Transverse colon (tissue), 4 donors: Measurements from ENCODE around the gene ZMAT5. TPM values are rescaled to one million over a fixed set of nuclear protein-coding genes. Genes with fewer than 3 reads are reported as not detected.

Experiments
- DNase-seq: peaks from one replicate; pipeline ENCODE4 v3.0.0-alpha.2; 2019
- H3K27ac ChIP-seq, 4 donors: fragments of 200-600 bp; sonication (generic); 2 replicates each; pipeline ENCODE4 v1.5.1; 2016 to 2018; ENCODE audit warnings: inconsistent platforms in 4 of 4
- H3K27me3 ChIP-seq: fragments of 200-600 bp; sonication (generic); 2 replicates; pipeline ENCODE4 v1.5.1; 2017; ENCODE audit warnings: inconsistent platforms
- H3K36me3 ChIP-seq, 4 donors: fragments of 200-600 bp; sonication (generic); 2 replicates each; pipeline ENCODE4 v1.5.1; 2017 to 2019; ENCODE audit warnings: inconsistent platforms in 4 of 4
- H3K4me1 ChIP-seq, 4 donors: fragments of 200-600 bp; sonication (generic); 2 replicates each; pipeline ENCODE4 v1.5.1; 2017 to 2020; ENCODE audit warnings: inconsistent platforms in 4 of 4
- H3K4me3 ChIP-seq, 4 donors: fragments of 200-600 bp; sonication (generic); 1 replicate in 1 of 4; 2 replicates in 3 of 4; pipeline versions ENCODE4 v1.5.1 to v1.6.1; 2017 to 2019; ENCODE audit warnings: inconsistent platforms in 4 of 4
- H3K9me3 ChIP-seq, 2 donors: fragments of 200-600 bp; sonication (generic); 2 replicates each; pipeline ENCODE4 v1.5.1; 2017 to 2019; ENCODE audit warnings: inconsistent platforms in 2 of 2
- CTCF ChIP-seq, 5 experiments: fragments of 200-600 bp in 3 of 5; fragments of 450-650 bp in 2 of 5; sonication (generic) in 3 of 5; IDR thresholded peaks; 1 replicate in 2 of 5; 2 replicates in 3 of 5; pipeline ENCODE4 v1.5.1; 2016 to 2017; ENCODE audit warnings: antibody characterized with exemption in 5 of 5, inconsistent platforms in 3 of 5, mild to moderate bottlenecking in 2 of 5, moderate library complexity in 1 of 5
- EP300 ChIP-seq: sonication (generic); formaldehyde crosslinking; IDR thresholded peaks from one replicate; pipeline ENCODE4 v1.6.1; 2017; ENCODE audit warnings: antibody characterized with exemption, low read depth
- POLR2A ChIP-seq: fragments of 450-650 bp; IDR thresholded peaks from one replicate; pipeline ENCODE4 v1.6.1; 2016; ENCODE audit warnings: antibody characterized with exemption, mild to moderate bottlenecking, moderate library complexity
- POLR2AphosphoS5 ChIP-seq, 3 donors: sonication (generic); formaldehyde crosslinking; IDR thresholded peaks; one replicate each; pipeline ENCODE4 v1.6.1; 2016; ENCODE audit warnings: antibody characterized with exemption in 3 of 3
- WGBS, 2 donors: methylation state at CpG; one replicate each; pipeline ENCODE4 v1.1.5; 2018; ENCODE audit warnings: low coverage in 1 of 2; 5-methylcytosine and 5-hydroxymethylcytosine counted together
- in situ Hi-C, 4 donors: fragments of 200-750 bp; cut with MboI; loops; one replicate each; pipeline versions ENCODE4 v1.15.0 to v1.15.1; 2017; ENCODE audit warnings: low sequenced_read_pairs in 3 of 4, low pct_ligation_motif_present in 1 of 4, low pct_unique_long_range_greater_than_20kb in 1 of 4
- intact Hi-C: fragments of 100-400 bp; cut with DNase I; formaldehyde crosslinking; loops from one replicate; pipeline ENCODE4 v1.15.1; 2023; ENCODE audit warnings: low total_unique reads
- total RNA-seq, 4 donors: library from RNA; depleted of rRNA; stranded (reverse); fragments of >200 nt; gene quantifications; one replicate each; pipeline ENCODE4 v1.1.0, GENCODE V29; 2016

The ZMAT5 gene
- total RNA-seq, 4 donors from 2014 or later: 13.8 to 20.2 (median 19.1) TPM; not detected in 1

GRCh38 chr22:29765905-29766631 lies 739 bp downstream of the ZMAT5 start:
- H3K4me3 ChIP-seq: peak overlapping the region; percentile 69 to 78 (median 76)
- in situ Hi-C loops (no loop called here), intact Hi-C loops (no loop called here)
- peak; percentile 44 for DNase-seq
- 48 to 54% methylated on average over 2 to 15 of the region's 15 CpGs for WGBS, 2 donors
- H3K9me3 ChIP-seq: no peaks in the 10 kb centered on the region
- no peaks in the 10 kb centered on the region for H3K27me3 ChIP-seq
- TF ChIP-seq CTCF (IDR thresholded peaks at IDR 0.05) (peak in 1 of 5 experiments; percentile 22), POLR2AphosphoS5 (IDR thresholded peaks at IDR 0.05) (no peak)
- H3K36me3 ChIP-seq: peaks cover 0 to 11% (median 6%) of the 10 kb centered on the region in 4 donors
- H3K27ac ChIP-seq: peak overlapping the region; percentile 86 to 90 (median 88)
- H3K4me1 ChIP-seq: peaks cover 16 to 25% (median 20%) of the 10 kb centered on the region in 4 donors

- Histone ChIP-seq H3K9me3 (no peaks in the 10 kb centered on the region), H3K4me3 (no peak overlapping the region), H3K4me1 (peaks cover 8 to 11% (median 9%) of the 10 kb centered on the region in 4 donors), H3K27me3 (no peaks in the 10 kb centered on the region), H3K27ac (no peak overlapping the region), H3K36me3 (no peaks in the 10 kb centered on the region)
- no peak for DNase-seq
- 79 to 91% methylated on average over 15 of the region's 15 CpGs for WGBS, 2 donors
- in situ Hi-C loops: no loop called here
- TF ChIP-seq POLR2AphosphoS5 (IDR thresholded peaks at IDR 0.05) (no peak), POLR2A (no peak), EP300 (no peak), CTCF (IDR thresholded peaks at IDR 0.05) (no peak)
- intact Hi-C loops: no loop called here
Observed at GRCh38 chr22:29762263-29762662, 4.5 kb downstream of the ZMAT5 start.

GRCh38 chr22:29758959-29759358 lies 7.8 kb downstream of the ZMAT5 start:
- 86% methylated on average over 5 of the region's 5 CpGs; no CpG with 5 or more reads in 1 of the 2 donors for WGBS, 2 donors

More at GRCh38 chr22:29758959-29759358, 7.8 kb downstream of the ZMAT5 start:
- no peak for DNase-seq
- Histone ChIP-seq H3K4me3 (no peak overlapping the region), H3K27me3 (no peaks in the 10 kb centered on the region), H3K9me3 (no peaks in the 10 kb centered on the region), H3K36me3 (no peaks in the 10 kb centered on the region), H3K27ac (no peak overlapping the region), H3K4me1 (no peaks in the 10 kb centered on the region)
- intact Hi-C loops (no loop called here), in situ Hi-C loops (no loop called here)
- TF ChIP-seq POLR2A (no peak), CTCF (IDR thresholded peaks at IDR 0.05) (no peak), EP300 (no peak), POLR2AphosphoS5 (IDR thresholded peaks at IDR 0.05) (no peak)
